ENCODE data around the gene ANKMY1.

The ANKMY1 gene

DNA sequence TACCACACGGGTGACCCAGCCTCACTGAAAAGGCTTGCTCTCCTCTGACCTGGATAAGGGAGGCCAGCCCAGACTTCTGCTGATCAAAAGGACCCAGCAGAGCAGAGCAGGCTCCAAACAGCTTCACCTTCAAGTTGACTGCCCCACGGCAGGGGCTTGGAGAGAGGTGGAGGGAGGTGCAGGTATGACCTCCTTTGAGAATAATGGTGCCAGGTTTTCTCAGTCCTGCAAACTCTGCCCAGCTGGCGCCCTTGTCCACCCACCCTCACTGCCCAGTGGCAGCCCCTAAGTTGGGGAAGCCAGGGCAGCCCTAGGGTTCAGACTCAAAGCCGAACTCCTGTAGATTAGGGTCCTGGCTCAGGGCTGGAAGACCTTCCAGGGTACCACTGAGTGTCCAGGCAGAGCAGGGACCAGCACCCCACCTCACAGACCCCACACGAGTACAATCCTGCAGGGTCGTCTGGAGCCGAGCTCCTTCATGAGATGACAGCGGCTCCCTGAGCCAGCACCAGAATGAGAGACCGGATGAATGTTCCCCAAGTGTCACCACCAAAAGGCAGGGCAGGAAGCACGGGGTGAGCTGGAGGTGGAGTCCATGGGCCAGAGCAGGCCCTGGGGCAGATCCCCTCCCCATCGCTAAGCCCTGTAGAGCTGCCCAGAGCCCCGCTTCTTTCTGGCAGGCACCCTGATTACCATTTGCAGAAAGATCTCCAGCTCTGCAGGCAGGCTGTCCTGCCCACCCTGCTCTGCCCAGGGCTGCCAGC, 125.9 kb downstream of the ANKMY1 start:
- DNase-seq: no peak

DNA sequence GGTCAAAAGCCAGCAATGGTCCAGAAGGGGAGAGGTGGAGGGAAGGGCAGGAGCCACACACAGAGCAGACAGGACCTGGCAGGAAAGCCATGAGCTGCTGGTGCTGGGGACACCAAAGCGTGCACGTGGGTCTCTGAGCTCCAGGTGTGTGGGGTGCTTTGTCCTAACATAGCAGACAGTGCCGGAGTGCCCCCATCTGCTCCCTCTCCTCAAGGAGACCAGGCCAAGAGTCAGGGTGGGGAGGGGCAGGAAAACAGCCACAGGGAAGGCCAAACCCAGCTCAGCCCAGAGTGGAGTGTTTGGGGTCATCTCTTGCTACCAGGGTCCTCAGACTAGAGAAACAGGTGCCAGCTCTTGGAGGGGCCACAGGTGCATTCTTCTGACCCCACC, 126.5 kb downstream of the ANKMY1 start:
- no peak for DNase-seq

DNA sequence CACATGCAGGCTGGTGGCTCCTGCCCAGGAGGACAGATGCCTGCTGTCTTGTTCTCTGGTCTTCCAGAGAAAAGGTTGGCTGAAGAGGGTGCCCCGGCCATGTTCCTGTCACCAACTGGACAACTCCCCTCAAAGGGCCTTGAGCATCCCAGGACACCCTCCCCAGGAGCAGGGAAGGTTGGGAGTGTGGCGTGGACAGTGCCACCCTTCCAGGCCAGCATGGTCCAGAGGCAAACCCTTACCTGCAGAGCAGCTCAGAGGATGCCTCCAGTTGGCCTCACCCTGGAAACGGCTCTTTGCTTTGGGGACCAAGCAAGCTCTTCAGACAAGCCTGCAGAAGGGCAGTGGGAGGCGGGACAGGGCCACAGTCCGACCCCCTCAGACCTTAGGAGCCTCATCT, 127.2 kb downstream of the ANKMY1 start:
- no peak for DNase-seq

DNA sequence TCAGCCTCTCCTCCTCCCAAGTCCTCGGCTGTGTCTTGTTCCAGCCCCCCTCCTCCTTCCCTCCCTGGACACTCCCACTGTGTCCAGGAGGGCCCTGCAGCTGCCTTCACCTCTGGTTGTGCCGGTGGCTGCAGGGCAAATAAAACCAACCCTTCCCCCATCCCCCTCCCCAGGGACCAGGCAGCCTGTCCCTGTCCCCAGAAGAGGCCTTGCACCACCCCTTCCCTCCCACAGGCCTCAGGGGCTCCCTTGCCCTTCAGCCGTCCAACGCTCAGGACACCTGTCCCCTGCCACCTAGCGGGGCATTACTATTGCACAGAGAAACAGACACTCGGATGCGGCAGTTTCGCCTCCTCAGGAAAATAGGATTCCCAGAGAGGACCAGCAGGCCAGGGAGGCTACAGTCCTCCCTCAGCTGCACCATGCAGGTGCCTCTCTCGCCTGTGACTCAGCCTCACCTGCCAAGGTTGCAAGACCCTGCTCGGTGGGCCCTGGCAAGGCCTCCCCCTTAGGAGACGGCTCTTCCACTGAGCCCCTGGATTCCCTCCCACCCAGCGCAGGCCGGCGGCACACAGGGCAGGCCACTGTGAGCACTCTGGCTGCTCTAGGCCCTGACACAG, 127.8 kb downstream of the ANKMY1 start:
- no peak for DNase-seq
